Thoracic aorta (tissue), 2 donors: ENCODE data around the gene MALRD1. TPM values are rescaled to one million over a fixed set of nuclear protein-coding genes. Genes with fewer than 3 reads are reported as not detected.

Experiments
- ATAC-seq: fragments of 150-250 bp; one replicate; pipeline ENCODE4 v1.8.0; 2017; ENCODE audit warnings: low read depth; ENCODE audit not compliant: insufficient number of reproducible peaks, low FRiP score
- DNase-seq: peaks from one replicate; pipeline ENCODE4 v3.0.0-alpha.2; 2020; ENCODE audit warnings: low spot score
- H3K27ac ChIP-seq, 2 donors: fragments of 200-600 bp; sonication (generic); 1 replicate in 1 of 2; 2 replicates in 1 of 2; pipeline ENCODE4 v1.5.1; 2016; ENCODE audit warnings: mild to moderate bottlenecking in 2 of 2, moderate library complexity in 2 of 2
- H3K27me3 ChIP-seq: fragments of 200-600 bp; sonication (generic); replicated peaks from 2 replicates; pipeline ENCODE4 v1.6.0; 2016; ENCODE audit warnings: mild to moderate bottlenecking; ENCODE audit not compliant: insufficient read depth
- H3K36me3 ChIP-seq: fragments of 200-600 bp; sonication (generic); one replicate; pipeline ENCODE4 v1.5.1; 2016
- H3K4me1 ChIP-seq, 2 donors: fragments of 200-600 bp; sonication (generic); 1 replicate in 1 of 2; 2 replicates in 1 of 2; pipeline versions ENCODE4 v1.5.1 to v1.6.0; 2016; ENCODE audit warnings: low read depth in 2 of 2, mild to moderate bottlenecking in 1 of 2; ENCODE audit not compliant: control insufficient read depth in 1 of 2
- H3K4me3 ChIP-seq: fragments of 200-600 bp; sonication (generic); 2 replicates; pipeline ENCODE4 v1.5.1; 2016; ENCODE audit warnings: mild to moderate bottlenecking
- H3K9me3 ChIP-seq: fragments of 200-600 bp; sonication (generic); 2 replicates; pipeline ENCODE4 v1.5.1; 2016
- CTCF ChIP-seq: fragments of 200-600 bp; sonication (generic); IDR thresholded peaks from one replicate; pipeline ENCODE4 v1.5.1; 2019; ENCODE audit warnings: antibody characterized with exemption
- total RNA-seq, 2 donors: library from RNA; depleted of rRNA; stranded (reverse); fragments of >200 nt; gene quantifications; one replicate each; pipeline versions ENCODE4 v1.1.0 to v1.2.3, GENCODE V29; 2016

Gene MALRD1
- total RNA-seq, 2 donors from 2014 or later: 0.92 to 5.3 TPM

- no peak overlapping the region for H3K4me3 ChIP-seq
Measured at GRCh38 chr10:19328582-19328981, 280.0 kb downstream of the MALRD1 start.

GRCh38 chr10:19329475-19329874 lies 280.9 kb downstream of the MALRD1 start:
- H3K4me1 ChIP-seq: no peaks in the 10 kb centered on the region
- no peak for TF ChIP-seq CTCF
- DNase-seq: no peak

More at GRCh38 chr10:19328582-19328981, 280.0 kb downstream of the MALRD1 start:
- no peak for TF ChIP-seq CTCF
- H3K27ac ChIP-seq: no peak overlapping the region
- H3K36me3 ChIP-seq: no peaks in the 10 kb centered on the region
- no peaks in the 10 kb centered on the region for H3K27me3 ChIP-seq
- DNase-seq (no peak), ATAC-seq (no peak)
- H3K9me3 ChIP-seq: no peaks in the 10 kb centered on the region
- H3K4me1 ChIP-seq: no peaks in the 10 kb centered on the region

GRCh38 chr10:19332304-19332703 lies 283.7 kb downstream of the MALRD1 start:
- no peak for TF ChIP-seq CTCF
- DNase-seq (no peak), ATAC-seq (no peak)
- H3K4me3 ChIP-seq: no peak overlapping the region
- no peaks in the 10 kb centered on the region for H3K4me1 ChIP-seq
- H3K27me3 ChIP-seq: no peaks in the 10 kb centered on the region
- H3K9me3 ChIP-seq: no peaks in the 10 kb centered on the region
- H3K36me3 ChIP-seq: no peaks in the 10 kb centered on the region
- no peak overlapping the region for H3K27ac ChIP-seq

More at GRCh38 chr10:19329475-19329874, 280.9 kb downstream of the MALRD1 start:
- no peaks in the 10 kb centered on the region for H3K36me3 ChIP-seq
- no peak for ATAC-seq
- H3K27ac ChIP-seq: no peak overlapping the region
- no peaks in the 10 kb centered on the region for H3K27me3 ChIP-seq
- H3K9me3 ChIP-seq: no peaks in the 10 kb centered on the region
- H3K4me3 ChIP-seq: no peak overlapping the region

- Histone ChIP-seq H3K4me3 (no peak overlapping the region), H3K36me3 (no peaks in the 10 kb centered on the region), H3K4me1 (no peaks in the 10 kb centered on the region), H3K9me3 (no peaks in the 10 kb centered on the region), H3K27me3 (no peaks in the 10 kb centered on the region), H3K27ac (no peak overlapping the region)
- no peak for TF ChIP-seq CTCF
- DNase-seq (no peak), ATAC-seq (no peak)
Measured at GRCh38 chr10:19333631-19334030, 285.0 kb downstream of the MALRD1 start.

GRCh38 chr10:19347621-19348020 lies 299.0 kb downstream of the MALRD1 start:
- no peak overlapping the region for H3K4me3 ChIP-seq
- TF ChIP-seq CTCF: no peak
- ATAC-seq (no peak), DNase-seq (no peak)
- H3K27ac ChIP-seq: no peak overlapping the region
- no peaks in the 10 kb centered on the region for H3K36me3 ChIP-seq
- no peaks in the 10 kb centered on the region for H3K27me3 ChIP-seq
- no peaks in the 10 kb centered on the region for H3K9me3 ChIP-seq
- H3K4me1 ChIP-seq: no peaks in the 10 kb centered on the region
